Neuronal stem cell (in vitro differentiated cells): ENCODE results near the gene CACHD1.

Experiments
- DNase-seq: peaks from one replicate; pipeline ENCODE4 v3.0.0-alpha.2; 2013; ENCODE audit warnings: low spot score
- H2AFZ ChIP-seq: one replicate; pipeline ENCODE4 v1.6.1; 2013; ENCODE audit warnings: mild to moderate bottlenecking, low read length, inconsistent platforms
- H2AK5ac ChIP-seq: 2 replicates; pipeline ENCODE4 v1.6.1; 2013; ENCODE audit warnings: low read depth, mild to moderate bottlenecking, inconsistent platforms, low read length, moderate library complexity, mixed read lengths
- H2BK120ac ChIP-seq: 2 replicates; pipeline ENCODE4 v1.6.1; 2013; ENCODE audit warnings: low read depth, mild to moderate bottlenecking, inconsistent platforms, low read length, moderate library complexity, mixed read lengths
- H2BK12ac ChIP-seq: one replicate; pipeline ENCODE4 v1.6.1; 2013; ENCODE audit warnings: low read length, inconsistent platforms
- H2BK15ac ChIP-seq: 2 replicates; pipeline ENCODE4 v1.6.1; 2013; ENCODE audit warnings: mild to moderate bottlenecking, low read length, inconsistent platforms, mixed read lengths
- H2BK5ac ChIP-seq: one replicate; pipeline ENCODE4 v1.6.1; 2013; ENCODE audit warnings: inconsistent platforms, mild to moderate bottlenecking, low read length, moderate library complexity
- H3K14ac ChIP-seq: one replicate; pipeline ENCODE4 v1.6.1; 2013; ENCODE audit warnings: low read length, inconsistent platforms
- H3K18ac ChIP-seq: 2 replicates; pipeline ENCODE4 v1.6.1; 2013; ENCODE audit warnings: low read length, inconsistent platforms
- H3K23ac ChIP-seq: 2 replicates; pipeline ENCODE4 v1.6.1; 2013; ENCODE audit warnings: low read depth, mild to moderate bottlenecking, mixed read lengths, low read length, inconsistent platforms; ENCODE audit not compliant: poor library complexity
- H3K27ac ChIP-seq: replicated peaks from 3 replicates; pipeline ENCODE4 v1.5.1; 2013; ENCODE audit warnings: low read length, inconsistent platforms
- H3K27me3 ChIP-seq, 3 experiments: 2 replicates each; pipeline ENCODE4 v1.6.1; 2013; ENCODE audit warnings: low read length in 3 of 3, mild to moderate bottlenecking in 2 of 3, inconsistent platforms in 1 of 3, low read depth in 1 of 3, mixed read lengths in 1 of 3, moderate library complexity in 1 of 3; ENCODE audit not compliant: control insufficient read depth in 3 of 3, insufficient read depth in 3 of 3
- H3K36me3 ChIP-seq, 2 donors: replicated peaks in 1 of 2; 2 replicates each; pipeline ENCODE4 v1.6.1; 2013; ENCODE audit warnings: low read length in 2 of 2; ENCODE audit not compliant: control insufficient read depth in 2 of 2, insufficient read depth in 2 of 2
- H3K4ac ChIP-seq: 2 replicates; pipeline ENCODE4 v1.6.1; 2013; ENCODE audit warnings: inconsistent platforms, mild to moderate bottlenecking, low read length, moderate library complexity
- H3K4me1 ChIP-seq, 2 donors: 1 replicate in 1 of 2; 2 replicates in 1 of 2; pipeline ENCODE4 v1.6.1; 2013; ENCODE audit warnings: low read length in 2 of 2, low read depth in 1 of 2; ENCODE audit not compliant: control insufficient read depth in 2 of 2, insufficient read depth in 1 of 2
- H3K4me2 ChIP-seq: one replicate; pipeline ENCODE4 v1.6.1; 2013; ENCODE audit warnings: mild to moderate bottlenecking, low read length, inconsistent platforms; ENCODE audit not compliant: insufficient read depth, poor library complexity, severe bottlenecking
- H3K4me3 ChIP-seq, 2 donors: 2 replicates each; pipeline ENCODE4 v1.5.1; 2013; ENCODE audit warnings: low read length in 2 of 2, mild to moderate bottlenecking in 2 of 2, inconsistent platforms in 1 of 2, moderate library complexity in 1 of 2
- H3K79me1 ChIP-seq: one replicate; pipeline ENCODE4 v1.6.1; 2013; ENCODE audit warnings: low read depth, mild to moderate bottlenecking, inconsistent platforms, low read length, moderate library complexity
- H3K9ac ChIP-seq: one replicate; pipeline ENCODE4 v1.6.1; 2013; ENCODE audit warnings: mild to moderate bottlenecking, low read depth, low read length, inconsistent platforms; ENCODE audit not compliant: poor library complexity
- H3K9me3 ChIP-seq, 2 donors: replicated peaks in 1 of 2; 2 replicates each; pipeline versions ENCODE3 to v1.6.1; 2013; ENCODE audit warnings: low read length in 2 of 2, mild to moderate bottlenecking in 2 of 2, inconsistent platforms in 1 of 2, low read depth in 1 of 2, mixed read lengths in 1 of 2, moderate library complexity in 1 of 2; ENCODE audit not compliant: control insufficient read depth in 2 of 2, insufficient read depth in 1 of 2
- H4K8ac ChIP-seq: one replicate; pipeline ENCODE4 v1.6.1; 2013; ENCODE audit warnings: low read depth, mild to moderate bottlenecking, inconsistent platforms, low read length, moderate library complexity
- H4K91ac ChIP-seq: one replicate; pipeline ENCODE4 v1.6.1; 2013; ENCODE audit warnings: low read length, low read depth, mild to moderate bottlenecking, inconsistent platforms; ENCODE audit not compliant: poor library complexity
- WGBS, 2 donors: extraction: QIAGEN DNeasy Blood & Tissue Kit; methylation state at CpG; one replicate each; pipeline ENCODE4 v1.1.7; 2013; ENCODE audit warnings: missing lambda C conversion rate in 2 of 2, mixed read lengths in 1 of 2; ENCODE audit not compliant: insufficient read length in 2 of 2, insufficient replicate concordance in 1 of 2; ENCODE audit errors: extremely low coverage in 2 of 2; 5-methylcytosine and 5-hydroxymethylcytosine counted together

The CACHD1 gene

DNA sequence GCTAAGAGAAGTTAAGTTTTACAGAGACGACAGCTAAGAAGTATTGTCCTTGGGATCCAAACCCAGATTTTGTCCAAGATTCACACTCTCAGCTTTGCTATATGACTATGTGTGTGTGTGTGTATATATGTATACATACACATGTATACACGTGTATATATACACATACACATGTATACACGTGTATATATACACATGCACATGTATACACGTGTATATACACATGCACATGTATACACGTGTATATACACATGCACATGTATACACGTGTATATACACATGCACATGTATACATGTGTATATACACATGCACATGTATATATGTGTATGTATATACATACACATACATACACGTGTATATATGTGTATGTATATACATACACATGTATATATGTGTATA, 3.9 kb upstream of the CACHD1 start:
- Histone ChIP-seq H3K23ac (no peak overlapping the region), H2AFZ (no peak overlapping the region), H2AK5ac (no peak overlapping the region), H4K8ac (no peak overlapping the region), H2BK5ac (no peak overlapping the region), H3K9ac (no peak overlapping the region), H2BK12ac (no peak overlapping the region), H3K14ac (no peak overlapping the region), H4K91ac (no peak overlapping the region), H3K18ac (no peak overlapping the region), H3K79me1 (no peaks in the 10 kb centered on the region), H3K27me3 (peaks cover 0 to 8% (median 0%) of the 10 kb centered on the region in 3 experiments), H3K4ac (no peak overlapping the region), H3K36me3 (no peaks in the 10 kb centered on the region), H3K4me2 (no peak overlapping the region), H3K4me1 (peaks cover 0 to 3% of the 10 kb centered on the region in 2 donors), H2BK15ac (no peak overlapping the region), H3K27ac (no peak overlapping the region), H3K9me3 (no peaks in the 10 kb centered on the region), H3K4me3 (no peak overlapping the region), H2BK120ac (no peak overlapping the region)
- no CpG with 5 or more reads among the region's 7 CpGs for WGBS, 2 donors
- DNase-seq: no peak

DNA sequence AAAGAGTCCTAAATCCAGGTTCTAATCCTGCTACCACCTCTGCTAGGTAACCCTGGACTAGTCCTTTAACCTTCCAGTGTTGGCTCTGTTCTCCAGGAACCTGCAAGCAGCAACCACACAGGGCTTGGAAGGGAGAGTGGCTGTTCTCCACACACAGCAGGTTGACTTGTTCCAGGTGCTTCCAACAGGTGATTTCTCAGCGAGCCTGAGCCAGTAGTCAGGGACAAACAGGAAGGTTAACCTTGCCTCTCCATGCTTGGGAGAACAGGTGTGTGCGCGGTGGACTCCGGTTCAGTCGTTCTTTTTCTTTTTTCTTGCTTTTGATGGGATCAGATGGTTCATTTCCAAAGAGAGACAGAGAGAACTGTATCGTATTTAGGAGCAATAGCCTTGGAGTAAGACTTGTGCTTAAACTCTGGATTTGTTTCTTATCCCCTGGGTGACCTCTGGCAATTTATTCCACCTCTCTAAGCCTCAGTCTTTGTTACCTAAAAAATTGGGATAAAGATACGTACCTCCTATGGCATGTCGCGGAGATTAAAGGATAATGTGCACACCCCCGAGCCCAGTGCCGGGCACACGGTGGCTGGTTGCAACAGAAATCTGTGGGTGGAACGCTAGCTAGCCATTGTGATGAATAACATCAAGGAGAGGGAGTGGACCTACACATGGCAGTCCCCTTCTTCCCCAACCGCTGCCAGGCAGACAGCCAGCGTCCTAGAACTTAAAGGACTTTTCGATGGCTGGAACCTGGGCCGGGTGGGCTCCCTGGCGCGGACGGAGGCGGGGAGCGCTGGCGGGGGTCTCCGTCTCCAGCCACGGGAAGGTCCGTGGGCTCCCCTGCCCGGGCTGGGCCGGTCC, 583 bp upstream of the CACHD1 start:
- H3K27me3 ChIP-seq: peaks cover 0 to 8% (median 0%) of the 10 kb centered on the region in 3 experiments
- no peak overlapping the region for H4K91ac ChIP-seq
- no peaks in the 10 kb centered on the region for H3K9me3 ChIP-seq
- no peak overlapping the region for H3K14ac ChIP-seq
- no peaks in the 10 kb centered on the region for H3K79me1 ChIP-seq
- H2BK5ac ChIP-seq: no peak overlapping the region
- H3K27ac ChIP-seq: no peak overlapping the region
- WGBS, 2 donors: no CpG with 5 or more reads among the region's 28 CpGs
- no peak overlapping the region for H2BK120ac ChIP-seq
- H4K8ac ChIP-seq: no peak overlapping the region
- H3K4me3 ChIP-seq: peak overlapping the region; percentile 89 to 96
- H3K36me3 ChIP-seq: peaks cover 0 to 4% of the 10 kb centered on the region in 2 donors
- H2AK5ac ChIP-seq: no peak overlapping the region
- H3K4me2 ChIP-seq: peak overlapping the region; percentile 93
- H2AFZ ChIP-seq: peak overlapping the region; percentile 97
- H3K4me1 ChIP-seq: peaks cover 8 to 20% of the 10 kb centered on the region in 2 donors
- no peak overlapping the region for H2BK15ac ChIP-seq
- no peak overlapping the region for H3K9ac ChIP-seq
- no peak overlapping the region for H3K4ac ChIP-seq
- DNase-seq: no peak
- no peak overlapping the region for H3K23ac ChIP-seq
- H2BK12ac ChIP-seq: no peak overlapping the region
- H3K18ac ChIP-seq: peak overlapping the region; percentile 89

DNA sequence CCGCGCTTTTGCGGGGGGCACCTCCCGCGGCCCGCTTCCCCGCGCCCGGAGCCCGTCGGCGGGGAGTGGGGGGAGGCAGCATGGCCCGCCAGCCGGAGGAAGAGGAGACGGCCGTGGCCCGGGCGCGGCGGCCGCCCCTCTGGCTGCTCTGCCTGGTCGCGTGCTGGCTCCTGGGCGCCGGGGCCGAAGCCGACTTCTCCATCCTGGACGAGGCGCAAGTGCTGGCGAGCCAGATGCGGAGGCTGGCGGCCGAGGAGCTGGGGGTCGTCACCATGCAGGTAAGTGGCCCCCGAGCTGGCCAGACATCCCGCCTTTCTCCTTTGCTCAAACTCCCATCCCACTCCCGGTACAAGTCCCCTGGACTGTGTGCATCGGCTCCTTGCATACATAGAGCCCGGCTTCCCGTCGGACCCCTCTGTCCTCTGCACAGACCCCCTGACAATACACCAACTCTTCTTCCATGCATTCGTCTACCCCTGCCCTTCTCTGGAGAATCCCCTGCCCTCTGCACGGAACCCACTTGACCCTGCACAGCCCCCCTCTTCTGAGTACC, 812 bp downstream of the CACHD1 start:
- WGBS, 2 donors: no CpG with 5 or more reads among the region's 43 CpGs
- no peak overlapping the region for H3K23ac ChIP-seq
- peak overlapping the region; percentile 93 for H3K4me2 ChIP-seq
- no peak overlapping the region for H2BK5ac ChIP-seq
- H3K4me3 ChIP-seq: peak overlapping the region; percentile 89 to 96
- no peak overlapping the region for H2BK15ac ChIP-seq
- H2AFZ ChIP-seq: peak overlapping the region; percentile 97
- H3K9ac ChIP-seq: peak overlapping the region; percentile 79
- H3K14ac ChIP-seq: peak overlapping the region; percentile 66
- H4K8ac ChIP-seq: no peak overlapping the region
- no peak overlapping the region for H4K91ac ChIP-seq
- no peak overlapping the region for H2AK5ac ChIP-seq
- peaks cover 0 to 13% of the 10 kb centered on the region in 2 donors for H3K36me3 ChIP-seq
- H2BK120ac ChIP-seq: no peak overlapping the region
- no peaks in the 10 kb centered on the region for H3K79me1 ChIP-seq
- DNase-seq: no peak
- peaks cover 10 to 25% of the 10 kb centered on the region in 2 donors for H3K4me1 ChIP-seq
- H3K4ac ChIP-seq: no peak overlapping the region
- H2BK12ac ChIP-seq: no peak overlapping the region
- peaks cover 0 to 8% (median 0%) of the 10 kb centered on the region in 3 experiments for H3K27me3 ChIP-seq
- H3K27ac ChIP-seq: peak overlapping the region; percentile 55
- H3K9me3 ChIP-seq: no peaks in the 10 kb centered on the region
- H3K18ac ChIP-seq: peak overlapping the region; percentile 88
